Heart right ventricle (tissue), 16 donors: ENCODE results near the gene TAAR8. TPM values are rescaled to one million over a fixed set of nuclear protein-coding genes. Genes with fewer than 3 reads are reported as not detected.
"Not testable (repeated sequence)": the region's sequence is repeated elsewhere in the genome, so short reads cannot be mapped to it uniquely, and the experiment has no call there.

Experiments
- ATAC-seq, 8 donors: fragments of 200-7000 bp; cut with Tn5 transposase; one replicate each; pipeline ENCODE4 v1.9.1; 2020; ENCODE audit warnings: mild to moderate bottlenecking in 8 of 8, moderate library complexity in 8 of 8, moderate number of reproducible peaks in 1 of 8
- DNase-seq, 2 donors: peaks; one replicate each; pipeline ENCODE4 v3.0.0-alpha.2; 2020
- H3K27ac ChIP-seq, 10 donors: fragments of 200-600 bp; sonication (generic) in 2 of 10; one replicate each; pipeline versions ENCODE4 v1.5.0 to v1.8.0; 2020 to 2022; ENCODE audit warnings: mild to moderate bottlenecking in 3 of 10
- H3K27me3 ChIP-seq, 7 donors: fragments of 200-600 bp; one replicate each; pipeline ENCODE4 v1.8.0; 2021 to 2022; ENCODE audit warnings: mild to moderate bottlenecking in 2 of 7
- H3K36me3 ChIP-seq, 9 donors: fragments of 200-600 bp; sonication (generic) in 1 of 9; one replicate each; pipeline versions ENCODE4 v1.5.0 to v1.8.0; 2020 to 2022; ENCODE audit warnings: mild to moderate bottlenecking in 2 of 9
- H3K4me1 ChIP-seq, 9 donors: fragments of 200-600 bp; sonication (generic) in 1 of 9; one replicate each; pipeline versions ENCODE4 v1.5.0 to v1.8.0; 2020 to 2022; ENCODE audit warnings: mild to moderate bottlenecking in 4 of 9
- H3K4me3 ChIP-seq, 10 donors: fragments of 200-600 bp; sonication (generic) in 2 of 10; one replicate each; pipeline versions ENCODE4 v1.5.0 to v1.8.0; 2020 to 2022; ENCODE audit warnings: mild to moderate bottlenecking in 7 of 10, moderate library complexity in 2 of 10
- H3K9me3 ChIP-seq, 11 donors: fragments of 200-600 bp in 10 of 11; sonication (generic) in 2 of 11; one replicate each; pipeline versions ENCODE4 v1.5.0 to v1.8.0; 2013 to 2022; ENCODE audit warnings: mild to moderate bottlenecking in 2 of 11, control low read depth in 1 of 11, moderate library complexity in 1 of 11
- CTCF ChIP-seq, 9 donors: fragments of 200-600 bp; sonication (generic) in 2 of 9; IDR thresholded peaks; one replicate each; pipeline versions ENCODE4 v1.5.0 to v1.8.0; 2021 to 2022; ENCODE audit warnings: antibody characterized with exemption in 9 of 9, mild to moderate bottlenecking in 5 of 9, moderate library complexity in 1 of 9
- WGBS, 2 donors: extraction: QIAGEN DNeasy Blood & Tissue Kit; methylation state at CpG; one replicate each; pipeline ENCODE4 v1.1.7; 2013; ENCODE audit warnings: inconsistent platforms in 1 of 2; 5-methylcytosine and 5-hydroxymethylcytosine counted together
- intact Hi-C, 10 donors: fragments of 100-400 bp; cut with DNase I; formaldehyde crosslinking; loops; one replicate each; pipeline versions ENCODE4 v1.11.1 to v1.14.2; 2022
- polyA plus RNA-seq, 2 donors: library from polyadenylated mRNA; stranded (reverse); fragments of 200-250 nt; gene quantifications; one replicate each; pipeline ENCODE4 v1.2.3, GENCODE V29; 2013
- total RNA-seq, 10 donors: library from RNA; stranded (reverse); fragmentation: NEBNext Ultra II Directional in 3 of 10; extraction: Animal tissue kit (Norgen Biotek cat#: 25700) in 3 of 10; gene quantifications; one replicate each; pipeline versions ENCODE4 v1.2.1 to v1.2.4, GENCODE V29; 2021 to 2023
- donor health status: Arrhythmogenic right ventricular cardiomyopathy.
- donor health status: ischemic (EF 13 %, LVEDD 7.1; RV severe dilation, severe dysfunction).
- donor health status: healthy with polysubstance abuse.
- donor health status: DM: no; HTN: yes; CAD: no.
- donor health status: DM: no; HTN: no; CAD: no.
- donor health status: ischemic (EF 25% LVEDD 6.9; RV normal size, moderate dysfunction).
- donor health status: ischemic (EF 25% LVEDD 5.7; RV mildly dilated, moderate dysfunction).
- donor health status: healthy.
- donor health status: DM: yes; HTN: yes; CAD: no.
- donor health status: Ischemic cardiomyopathy.
- donor health status: ischemic (EF 35%, LVEDD 5.7; RV mildly dilated, moderate dysfunction).
- donor health status: nonischemic (EF 11% LVEDD 7.7; RV severe dilation, severe dysfunction).
- donor health status: DM: yes; HTN: yes; CAD: no.
- donor health status: PGD.
- donor health status: ischemic (EF 29% LVEDD 5.4; RV normal size, mild dysfunction).
- donor health status: nonischemic (EF 23%, LVEDD 6.1; RV moderate dilation, normal function).

TAAR8 gene
- total and polyA plus RNA-seq, 12 donors: not detected

- WGBS, 2 donors: 17 to 27% methylated on average over 9 of the region's 9 CpGs
- intact Hi-C loops: loop anchor here in 6 of 10 donors (2.0 to 10.0 kb wide), 4 partner anchors 234 to 1387 kb away; partner anchors contain the start of gene SLC18B1 (in 1 of the 6)
- DNase-seq: peak in 1 of 2 donors; percentile 61
These were observed 22.0 kb upstream of the TAAR8 start for GRCh38 chr6:132530293-132530974.

GRCh38 chr6:132534546-132534945 is 17.9 kb upstream of the TAAR8 start:
- peaks cover 0 to 30% (median 13%) of the 10 kb centered on the region in 7 donors for H3K27me3 ChIP-seq
- H3K27ac ChIP-seq, H3K4me3 ChIP-seq, DNase-seq, ATAC-seq, H3K36me3 ChIP-seq, H3K9me3 ChIP-seq, H3K4me1 ChIP-seq: not testable (repeated sequence)
- 85 to 89% methylated on average over 2 of the region's 2 CpGs for WGBS, 2 donors
- intact Hi-C loops: loop anchor here in 6 of 10 donors (5.0 to 10.0 kb wide), 3 partner anchors 230 to 1383 kb away; no protein-coding TSS in a partner anchor

More at GRCh38 chr6:132530293-132530974, 22.0 kb upstream of the TAAR8 start:
- no peak overlapping the region for H3K4me3 ChIP-seq
- H3K27me3 ChIP-seq: peaks cover 0 to 22% (median 6%) of the 10 kb centered on the region in 7 donors
- H3K36me3 ChIP-seq: no peaks in the 10 kb centered on the region
- TF ChIP-seq CTCF (IDR thresholded peaks at IDR 0.05): peak; percentile 69 to 90 (median 88)
- ATAC-seq: peak in 6 of 8 donors; percentile 64 to 77 (median 73)
- no peak overlapping the region for H3K27ac ChIP-seq
- peaks cover 0 to 9% (median 0%) of the 10 kb centered on the region in 11 donors for H3K9me3 ChIP-seq
- no peaks in the 10 kb centered on the region for H3K4me1 ChIP-seq

- TF ChIP-seq CTCF (IDR thresholded peaks at IDR 0.05): no peak
- intact Hi-C loops: loop anchor here in 6 of 10 donors (10.0 kb wide), 2 partner anchors 228 to 1378 kb away; no protein-coding TSS in a partner anchor
- 83 to 88% methylated on average over 3 of the region's 3 CpGs for WGBS, 2 donors
These were observed 15.3 kb upstream of the TAAR8 start for GRCh38 chr6:132537145-132537544.

GRCh38 chr6:132537977-132538376 is 14.5 kb upstream of the TAAR8 start, which contains the start of gene TAAR9:
Gene TAAR9 (plus strand): TSS chr6:132538277. CDS start chr6:132538290, 13 bp downstream.
- DNase-seq (no peak), ATAC-seq (no peak)
- Histone ChIP-seq H3K4me1 (no peaks in the 10 kb centered on the region), H3K27ac (no peak within 1 kb of the TSS), H3K9me3 (peaks cover 0 to 9% (median 0%) of the 10 kb centered on the region in 11 donors), H3K4me3 (no peak within 1 kb of the TSS), H3K36me3 (no peaks in the 10 kb centered on the region), H3K27me3 (peaks cover 0 to 54% (median 30%) of the 10 kb centered on the region in 7 donors)
- TF ChIP-seq CTCF (IDR thresholded peaks at IDR 0.05): no peak
- intact Hi-C loops: loop anchor here in 6 of 10 donors (10.0 kb wide), 2 partner anchors 227 to 1377 kb away; no protein-coding TSS in a partner anchor
- 76 to 78% methylated on average over 4 of the region's 4 CpGs for WGBS, 2 donors

More at GRCh38 chr6:132537145-132537544, 15.3 kb upstream of the TAAR8 start:
- Histone ChIP-seq H3K27me3 (peaks cover 0 to 50% (median 26%) of the 10 kb centered on the region in 7 donors), H3K9me3 (peaks cover 0 to 9% (median 0%) of the 10 kb centered on the region in 11 donors), H3K4me1 (no peaks in the 10 kb centered on the region), H3K36me3 (no peaks in the 10 kb centered on the region), H3K27ac (no peak overlapping the region), H3K4me3 (no peak overlapping the region)
- DNase-seq (no peak), ATAC-seq (no peak)
